Measurements from ENCODE around the gene TM2D1.
A peak's percentile ranks its signal among the peaks of the same experiment; 100 is the strongest.
"Not testable (repeated sequence)": the region's sequence is repeated elsewhere in the genome, so short reads cannot be mapped to it uniquely, and the experiment has no call there.

The TM2D1 gene

GRCh38 chr1:61724813-61725694, at the start of gene TM2D1:
TM2D1 (minus strand) TSS chr1:61725141; CDS start chr1:61725120, 21 bp downstream.
- DNase-seq = peak; percentile 68

DNA sequence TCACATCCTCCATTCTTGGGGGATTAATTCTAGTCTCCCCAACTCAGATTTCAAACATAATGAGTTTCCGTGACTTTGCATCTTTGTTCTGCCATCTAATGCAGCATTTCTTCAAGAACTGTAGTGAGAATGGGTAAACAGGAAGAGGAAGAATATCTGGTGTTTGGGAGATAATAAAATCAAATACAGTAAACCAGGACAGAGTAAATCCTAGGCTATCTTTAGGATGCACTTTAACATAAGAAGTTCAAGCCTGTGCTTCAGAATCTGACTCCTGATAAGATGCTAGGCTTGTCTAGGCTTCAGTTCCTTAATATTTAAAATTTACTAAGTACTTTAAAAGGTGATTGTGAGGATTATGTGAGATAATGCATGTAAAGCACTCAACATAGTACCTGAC, 45.2 kb upstream of the TM2D1 start:
- no peak for DNase-seq

DNA sequence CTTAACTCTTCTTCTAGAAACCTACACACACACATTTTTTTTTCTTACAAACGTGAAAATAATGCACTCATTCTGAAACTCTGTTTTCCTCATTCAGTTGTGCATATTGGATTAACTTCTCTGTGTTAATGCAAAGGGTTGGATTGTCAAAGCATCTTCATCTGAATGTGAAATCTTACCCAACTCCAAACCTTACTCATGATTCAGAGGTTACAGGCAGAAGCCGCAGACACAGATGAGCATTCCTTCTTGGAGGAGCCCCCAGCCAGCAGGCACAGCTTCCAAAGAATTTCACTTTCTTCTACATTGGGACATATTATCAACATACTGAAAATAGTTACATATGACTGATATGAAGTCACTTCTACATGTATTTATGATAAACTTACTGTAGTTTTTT, 33.0 kb upstream of the TM2D1 start:
- no peak for DNase-seq

DNA sequence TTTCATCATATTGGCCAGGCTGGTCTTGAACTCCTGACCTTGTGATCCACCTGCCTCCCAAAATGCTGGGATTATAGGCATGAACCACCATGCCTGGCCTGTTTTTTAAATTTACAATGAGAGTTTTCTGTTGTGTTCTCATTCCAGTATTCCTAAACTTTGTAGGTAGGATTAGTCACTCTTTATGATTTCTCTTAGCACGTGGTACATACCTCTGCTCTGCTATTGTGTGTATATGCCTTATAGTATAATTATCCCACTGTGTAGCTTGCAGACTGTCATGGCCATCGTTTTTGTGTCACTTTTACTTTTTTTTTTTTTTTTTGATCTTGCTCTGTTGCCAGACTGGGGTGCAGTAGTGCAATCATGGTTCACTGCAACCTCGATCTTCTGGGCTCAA, 31.8 kb upstream of the TM2D1 start:
- no peak for DNase-seq

DNA sequence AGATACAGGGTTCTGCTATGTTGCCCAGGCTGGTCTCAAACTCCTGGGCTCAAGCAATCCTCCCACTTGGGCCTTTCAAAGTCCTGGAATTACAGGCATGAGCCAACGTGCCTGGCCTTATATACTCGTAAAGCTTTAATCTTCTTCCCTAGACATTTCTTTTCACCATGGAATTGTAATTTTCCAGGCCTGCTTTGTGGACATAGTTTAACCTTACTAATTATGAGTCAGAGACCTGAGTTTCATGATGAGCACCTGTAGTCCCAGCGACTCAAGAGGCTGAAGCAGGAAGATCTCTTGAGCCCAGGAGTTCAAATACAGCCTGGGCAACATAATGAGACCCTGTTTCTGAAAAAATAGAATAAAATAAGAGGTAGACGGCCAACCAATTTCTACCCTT, 29.6 kb upstream of the TM2D1 start:
- DNase-seq = no peak

GRCh38 chr1:61753998-61754508, 29.1 kb upstream of the TM2D1 start:
- DNase-seq = no peak

DNA sequence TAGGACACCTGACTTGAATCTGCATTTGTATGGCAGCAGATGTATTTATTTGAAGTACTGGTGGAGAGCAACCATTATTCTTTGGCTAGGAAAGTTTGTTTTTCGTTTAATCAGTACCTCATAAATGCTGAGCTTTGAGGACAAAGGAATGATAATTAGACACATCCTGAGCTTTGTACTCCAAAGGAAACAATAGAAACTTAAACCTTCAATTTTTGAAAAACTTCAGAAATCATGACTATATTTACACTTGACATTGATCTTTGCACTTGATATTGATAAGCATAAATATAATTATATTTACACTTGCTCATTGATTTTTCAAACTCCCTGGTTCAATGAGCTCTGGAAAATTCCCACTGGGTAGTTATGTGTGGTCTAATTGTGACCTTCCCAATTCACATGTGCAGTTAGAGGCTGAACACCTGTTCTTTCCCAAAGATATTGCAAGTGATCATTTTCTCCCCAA, 28.0 kb upstream of the TM2D1 start:
- no peak for DNase-seq

- no peak for DNase-seq
Measured at GRCh38 chr1:61749574-61749973, 24.6 kb upstream of the TM2D1 start.

DNA sequence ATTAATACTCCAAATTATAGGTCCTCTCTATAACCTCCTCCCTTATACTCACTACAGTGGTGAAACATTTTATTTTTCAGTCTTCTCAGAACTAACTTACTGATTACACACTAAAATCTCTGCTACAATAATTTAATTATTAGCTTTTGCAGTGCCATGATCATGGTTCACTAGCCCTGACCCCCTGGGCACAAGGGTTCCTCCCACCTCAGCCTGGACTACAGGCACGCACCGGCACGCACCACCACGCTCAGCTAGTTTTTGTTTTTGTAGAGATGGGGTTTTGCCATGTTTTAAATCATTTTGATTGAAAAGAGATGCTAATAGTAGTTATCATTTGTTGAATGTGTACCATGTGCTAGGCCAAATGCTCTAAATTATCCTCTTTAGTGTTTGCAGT, 23.6 kb upstream of the TM2D1 start:
- no peak for DNase-seq

DNA sequence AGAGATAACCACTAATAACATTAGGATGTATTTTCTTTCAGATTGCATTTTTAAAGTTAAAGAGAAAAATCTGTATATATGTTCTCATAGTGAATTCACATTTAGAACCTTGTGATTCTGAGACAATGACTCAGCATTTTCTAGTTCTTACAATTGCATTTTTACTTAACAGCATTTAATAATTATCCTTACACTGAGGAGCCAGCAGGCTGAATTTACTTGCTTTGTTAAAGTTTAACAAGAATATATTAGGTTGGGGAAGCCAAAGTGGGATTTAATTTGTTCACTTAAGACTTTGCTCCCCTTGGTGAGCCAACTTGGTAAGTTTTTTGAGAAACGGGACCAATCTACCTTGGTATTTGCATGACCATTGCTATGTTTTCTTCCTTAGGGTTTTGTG, 21.9 kb upstream of the TM2D1 start:
- no peak for DNase-seq

- DNase-seq = no peak
Measured at GRCh38 chr1:61743716-61744580, 19.0 kb upstream of the TM2D1 start.

GRCh38 chr1:61743431-61743705, 18.4 kb upstream of the TM2D1 start:
- DNase-seq = no peak

- DNase-seq = no peak
Measured at GRCh38 chr1:61742620-61743430, 17.9 kb upstream of the TM2D1 start.

GRCh38 chr1:61741711-61742619, 17.0 kb upstream of the TM2D1 start, which contains the start of gene PATJ:
PATJ (plus strand) TSS chr1:61742480; CDS start chr1:61762893, 20,413 bp downstream.
- peak; percentile 29 for DNase-seq

DNA sequence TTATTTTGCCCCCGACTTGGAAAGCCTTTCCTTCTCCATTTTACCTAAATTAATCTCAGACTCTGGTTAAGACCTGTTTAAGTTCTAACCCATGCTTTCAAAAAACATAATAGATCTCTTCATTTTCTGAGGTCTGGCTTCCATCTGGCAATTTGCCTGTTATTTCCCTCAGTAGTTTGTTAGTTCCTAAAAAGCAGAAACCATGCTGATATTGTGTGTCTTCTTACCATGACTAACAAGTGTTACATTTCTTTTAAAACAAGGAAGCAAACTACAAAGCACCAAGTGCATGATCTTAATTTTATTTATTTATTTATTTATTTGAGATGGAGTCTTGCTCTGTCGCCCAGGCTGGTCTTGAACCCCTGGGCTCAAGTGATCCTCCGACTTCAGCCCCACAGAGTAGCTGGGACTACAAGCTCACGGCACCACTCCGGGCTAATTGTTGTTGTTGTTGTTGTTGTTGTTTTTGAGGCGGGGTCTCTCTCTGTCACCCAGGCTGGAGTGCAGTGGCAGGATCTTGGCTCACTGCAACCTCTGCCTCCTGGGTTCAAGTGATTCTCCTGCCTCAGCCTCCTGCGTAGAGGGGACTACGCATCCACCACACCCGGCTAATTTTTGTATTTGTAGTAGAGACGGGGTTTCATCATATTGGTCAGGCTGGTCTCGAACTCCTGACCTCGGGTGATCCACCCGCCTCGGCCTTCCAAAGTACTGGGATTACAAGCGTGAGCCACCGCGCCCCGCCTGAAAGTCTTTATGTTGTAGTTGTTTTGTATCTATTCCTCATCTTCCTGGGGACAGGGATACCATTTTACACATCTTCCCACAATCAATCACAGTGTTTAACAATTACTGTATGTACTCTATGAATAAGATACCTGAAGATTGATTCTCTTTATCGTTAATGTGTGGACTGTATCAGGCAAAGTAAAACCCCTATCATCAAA, 16.1 kb upstream of the TM2D1 start:
- no peak for DNase-seq

- DNase-seq = no peak
Measured at GRCh38 chr1:61732726-61733125, 7.8 kb upstream of the TM2D1 start.

- DNase-seq = not testable (repeated sequence)
Measured at GRCh38 chr1:61730679-61731078, 5.7 kb upstream of the TM2D1 start.

- no peak for DNase-seq
Measured at GRCh38 chr1:61727544-61727943, 2.6 kb upstream of the TM2D1 start.

GRCh38 chr1:61724506-61724812, 482 bp downstream of the TM2D1 start:
- no peak for DNase-seq

- not testable (repeated sequence) for DNase-seq
Measured at GRCh38 chr1:61718996-61719663, 5.8 kb downstream of the TM2D1 start.
